Dendritic cell treated with granulocyte-macrophage colony-stimulating factor and Interleukin-4, amounts not matched to agents 40 ng/mL and 50 ng/mL, for 4 days (primary cell): ENCODE measurements around the gene EIF5A.
A peak's percentile ranks its signal among the peaks of the same experiment; 100 is the strongest.

ENCODE experiments used
- H3K27ac Mint-ChIP-seq: one replicate; pipeline ENCODE4 v1.8.0; 2022; ENCODE audit warnings: mild to moderate bottlenecking, mixed read lengths
- H3K27me3 Mint-ChIP-seq: one replicate; pipeline ENCODE4 v1.8.0; 2022; ENCODE audit warnings: mild to moderate bottlenecking, mixed read lengths
- H3K36me3 Mint-ChIP-seq: one replicate; pipeline ENCODE4 v1.8.0; 2022; ENCODE audit warnings: low read depth, mixed read lengths
- H3K4me1 Mint-ChIP-seq: one replicate; pipeline ENCODE4 v1.8.0; 2022; ENCODE audit warnings: low read depth, mixed read lengths
- H3K4me3 Mint-ChIP-seq: one replicate; pipeline ENCODE4 v1.8.0; 2022; ENCODE audit warnings: mild to moderate bottlenecking, moderate library complexity, mixed read lengths
- H3K9me3 Mint-ChIP-seq: one replicate; pipeline ENCODE4 v1.8.0; 2022; ENCODE audit warnings: mixed read lengths
- intact Hi-C: fragments of 100-400 bp; cut with micrococcal nuclease; formaldehyde crosslinking; loops from one replicate; pipeline ENCODE4 v1.15.0; 2022

Gene EIF5A

DNA sequence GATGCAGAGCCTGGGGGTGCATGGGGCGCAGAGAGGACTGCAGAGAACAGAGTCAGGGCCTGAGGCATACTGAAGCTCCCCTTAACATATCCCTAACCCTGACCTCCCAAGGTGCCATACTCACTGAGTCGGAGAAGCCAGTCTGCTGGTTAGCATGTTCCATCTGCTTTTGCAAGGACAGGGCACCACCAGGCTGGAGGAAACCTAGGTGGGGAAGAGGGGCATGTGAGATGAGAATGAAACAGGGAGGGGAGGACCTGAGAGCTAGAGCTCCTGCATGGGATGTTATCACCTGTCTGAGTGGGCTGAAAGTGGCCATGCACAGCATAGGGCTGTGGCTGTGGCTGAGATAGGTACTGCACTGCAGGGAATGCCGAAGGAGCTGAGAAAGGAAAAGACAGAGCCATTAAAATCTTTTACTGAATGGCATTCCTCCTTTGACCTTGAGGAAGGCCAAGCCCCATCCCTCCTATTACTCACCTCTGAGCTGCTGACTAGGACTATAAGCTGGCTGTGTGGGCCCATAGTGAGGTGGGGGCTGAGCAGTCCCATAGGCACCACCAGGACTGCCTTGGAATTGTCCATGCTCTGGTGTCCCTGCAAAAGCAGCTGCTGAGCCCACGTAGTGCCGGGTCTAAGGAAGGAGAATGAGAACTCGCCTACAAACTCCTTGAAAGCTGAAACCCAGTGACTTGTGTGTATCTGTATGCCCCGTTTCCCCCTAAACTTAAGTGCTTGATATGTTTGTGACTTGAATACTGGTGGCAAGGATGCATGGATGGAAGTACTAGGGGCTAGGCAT lies 5.9 kb downstream of the EIF5A start:
- Mint-ChIP-seq H3K4me3 (no peak overlapping the region), H3K9me3 (no peaks in the 10 kb centered on the region), H3K4me1 (peaks cover 81% of the 10 kb centered on the region), H3K36me3 (peaks cover 97% of the 10 kb centered on the region), H3K27ac (peak overlapping the region; percentile 91), H3K27me3 (no peaks in the 10 kb centered on the region)
- intact Hi-C loops, result no loop called here

GRCh38 chr17:7313890-7314718 lies 6.7 kb downstream of the EIF5A start:
- intact Hi-C loops, result no loop called here
- Mint-ChIP-seq H3K4me1 (peaks cover 75% of the 10 kb centered on the region), H3K9me3 (no peaks in the 10 kb centered on the region), H3K27me3 (no peaks in the 10 kb centered on the region), H3K4me3 (peak overlapping the region; percentile 85), H3K36me3 (peaks cover 97% of the 10 kb centered on the region), H3K27ac (peak overlapping the region; percentile 91)

GRCh38 chr17:7314719-7315569 lies 7.5 kb downstream of the EIF5A start, which contains the start of gene GPS2:
GPS2 (minus strand) TSS chr17:7315360; CDS start chr17:7315052, 308 bp downstream.
- Mint-ChIP-seq H3K36me3 (peaks cover 97% of the 10 kb centered on the region), H3K4me1 (peaks cover 66% of the 10 kb centered on the region), H3K27ac (peak within 1 kb of the TSS; percentile 91), H3K27me3 (no peaks in the 10 kb centered on the region), H3K9me3 (no peaks in the 10 kb centered on the region), H3K4me3 (peak within 1 kb of the TSS; percentile 85)
- intact Hi-C loops, result no loop called here

GRCh38 chr17:7315570-7316235 lies 8.3 kb downstream of the EIF5A start:
- Mint-ChIP-seq H3K27ac (peak overlapping the region; percentile 91), H3K27me3 (no peaks in the 10 kb centered on the region), H3K9me3 (no peaks in the 10 kb centered on the region), H3K4me1 (peaks cover 59% of the 10 kb centered on the region), H3K4me3 (peak overlapping the region; percentile 85), H3K36me3 (peaks cover 97% of the 10 kb centered on the region)
- intact Hi-C loops, result no loop called here

DNA sequence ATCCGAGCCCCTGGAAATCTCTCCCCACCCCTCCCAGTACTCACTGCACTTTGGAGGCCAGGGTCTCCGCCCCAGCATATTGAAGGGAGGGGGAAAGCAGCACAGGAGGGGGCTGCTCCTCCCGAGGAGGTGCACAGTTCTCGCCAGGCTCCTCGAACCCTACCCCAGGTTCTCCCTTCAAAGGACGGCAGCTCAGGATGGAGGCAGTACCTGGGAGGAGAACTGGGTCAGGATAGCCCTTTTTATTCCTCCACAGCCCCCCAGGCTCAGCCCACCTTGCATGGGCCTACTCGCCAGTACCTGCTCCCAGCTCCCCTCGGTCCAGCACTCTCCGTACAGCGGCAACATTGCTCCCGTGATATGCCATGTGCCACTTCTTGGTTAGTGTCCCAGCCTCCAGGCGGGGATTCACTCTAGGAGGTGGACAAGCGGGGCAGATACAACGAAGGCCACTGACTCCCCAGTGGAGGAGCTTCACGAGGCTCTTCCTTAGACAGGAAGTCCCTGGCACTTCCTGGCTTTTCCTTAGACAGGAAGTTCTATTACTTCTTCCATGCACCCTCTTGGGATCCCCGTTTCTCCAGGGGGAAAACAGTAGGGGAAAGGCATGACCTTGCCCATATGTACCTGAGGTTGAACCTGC lies 9.9 kb downstream of the EIF5A start:
- Mint-ChIP-seq H3K4me1 (peaks cover 44% of the 10 kb centered on the region), H3K27me3 (no peaks in the 10 kb centered on the region), H3K36me3 (peaks cover 97% of the 10 kb centered on the region), H3K4me3 (no peak overlapping the region), H3K9me3 (no peaks in the 10 kb centered on the region), H3K27ac (peak overlapping the region; percentile 31)
- intact Hi-C loops, result no loop called here

DNA sequence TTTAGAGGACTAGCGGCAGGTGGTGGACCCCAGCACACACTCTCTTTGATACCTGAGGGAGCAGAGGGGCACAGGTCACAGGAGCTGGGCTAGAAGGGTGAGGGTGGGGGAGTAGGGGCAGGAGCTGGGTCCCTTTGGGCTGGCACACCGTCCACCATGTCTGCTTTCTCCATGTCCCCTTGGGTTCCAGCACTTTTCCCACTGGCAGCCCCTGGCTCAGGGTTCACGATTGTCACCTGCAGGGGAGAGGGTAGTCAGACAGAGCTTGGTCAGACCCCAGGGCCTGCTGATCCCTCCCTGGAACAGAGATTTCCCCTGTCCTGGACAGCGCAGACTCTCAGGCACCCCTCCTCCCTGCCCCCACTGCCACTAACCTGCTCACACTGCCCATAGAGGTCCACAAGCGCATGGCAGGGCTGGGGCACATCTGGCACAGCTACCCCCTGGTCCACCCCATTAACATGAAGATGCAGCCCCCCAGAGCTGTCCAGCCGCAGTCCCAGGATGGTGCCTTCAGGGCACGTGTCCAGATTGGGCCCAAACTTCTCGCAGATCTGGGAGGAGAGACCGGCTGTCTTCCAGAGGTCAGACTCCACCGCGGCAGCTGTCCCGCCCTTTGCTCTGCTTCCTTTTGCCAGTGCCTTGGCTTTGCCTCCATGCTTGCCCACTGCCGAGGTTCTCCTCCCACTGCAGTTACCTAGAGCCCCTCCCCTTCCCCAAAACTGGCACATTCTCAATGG lies 10.9 kb downstream of the EIF5A start:
- intact Hi-C loops, result no loop called here
- Mint-ChIP-seq H3K27me3 (no peaks in the 10 kb centered on the region), H3K27ac (peak overlapping the region; percentile 31), H3K4me1 (peaks cover 34% of the 10 kb centered on the region), H3K9me3 (no peaks in the 10 kb centered on the region), H3K4me3 (no peak overlapping the region), H3K36me3 (peaks cover 97% of the 10 kb centered on the region)

GRCh38 chr17:7321466-7321865 lies 14.0 kb downstream of the EIF5A start:
- Mint-ChIP-seq H3K4me1 (peaks cover 20% of the 10 kb centered on the region), H3K4me3 (no peak overlapping the region), H3K27me3 (no peaks in the 10 kb centered on the region), H3K9me3 (no peaks in the 10 kb centered on the region), H3K27ac (no peak overlapping the region), H3K36me3 (peaks cover 97% of the 10 kb centered on the region)
- intact Hi-C loops, result no loop called here

- H3K27me3 Mint-ChIP-seq, result no peaks in the 10 kb centered on the region
- H3K9me3 Mint-ChIP-seq, result no peaks in the 10 kb centered on the region
- H3K4me1 Mint-ChIP-seq, result peaks cover 18% of the 10 kb centered on the region
- peaks cover 100% of the 10 kb centered on the region for H3K36me3 Mint-ChIP-seq
- no peak overlapping the region for H3K27ac Mint-ChIP-seq
- no peak overlapping the region for H3K4me3 Mint-ChIP-seq
- intact Hi-C loops, result no loop called here
These were observed 15.2 kb downstream of the EIF5A start for GRCh38 chr17:7322520-7323194.

- Mint-ChIP-seq H3K4me1 (peaks cover 26% of the 10 kb centered on the region), H3K4me3 (no peak overlapping the region), H3K27me3 (no peaks in the 10 kb centered on the region), H3K36me3 (peaks cover 91% of the 10 kb centered on the region), H3K9me3 (no peaks in the 10 kb centered on the region), H3K27ac (no peak overlapping the region)
- intact Hi-C loops, result no loop called here
These were observed 16.5 kb downstream of the EIF5A start for GRCh38 chr17:7323731-7324437.

DNA sequence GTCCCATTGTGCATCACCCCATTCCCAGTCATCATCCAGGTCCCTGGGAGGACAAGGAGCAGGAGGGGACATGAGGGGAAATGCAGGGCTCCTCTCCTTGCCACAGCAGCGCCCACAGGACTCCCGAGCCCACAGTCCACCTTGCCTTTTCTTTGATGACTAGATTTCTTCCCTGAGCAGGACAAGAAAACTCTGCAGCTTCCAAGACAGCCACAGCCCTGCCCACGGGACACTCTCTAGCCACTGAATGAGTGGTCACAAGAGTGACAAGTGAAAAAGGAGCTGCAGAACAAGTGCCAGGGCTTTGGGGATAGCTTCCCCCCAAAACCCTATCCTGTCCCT lies 17.0 kb downstream of the EIF5A start:
- Mint-ChIP-seq H3K9me3 (no peaks in the 10 kb centered on the region), H3K4me3 (no peak overlapping the region), H3K36me3 (peaks cover 91% of the 10 kb centered on the region), H3K4me1 (peaks cover 28% of the 10 kb centered on the region), H3K27me3 (no peaks in the 10 kb centered on the region), H3K27ac (no peak overlapping the region)
- intact Hi-C loops, result no loop called here

- H3K4me3 Mint-ChIP-seq, result no peak overlapping the region
- H3K27ac Mint-ChIP-seq, result no peak overlapping the region
- H3K36me3 Mint-ChIP-seq, result peaks cover 86% of the 10 kb centered on the region
These were observed 17.7 kb downstream of the EIF5A start for GRCh38 chr17:7325031-7325528.

More at GRCh38 chr17:7325031-7325528, 17.7 kb downstream of the EIF5A start:
- intact Hi-C loops, result no loop called here
- peaks cover 28% of the 10 kb centered on the region for H3K4me1 Mint-ChIP-seq
- H3K9me3 Mint-ChIP-seq, result no peaks in the 10 kb centered on the region
- no peaks in the 10 kb centered on the region for H3K27me3 Mint-ChIP-seq
